HG02840 (cell line): ENCODE results near the gene ATP5MC2.
A peak's percentile ranks its signal among the peaks of the same experiment; 100 is the strongest.
"Not testable (repeated sequence)": the region's sequence is repeated elsewhere in the genome, so short reads cannot be mapped to it uniquely, and the experiment has no call there.

Experiments used
- ATAC-seq: cut with Tn5 transposase; IDR thresholded peaks from one replicate; pipeline ENCODE4 v1.9.1; 2021; ENCODE audit warnings: mild to moderate bottlenecking, moderate library complexity, moderate number of reproducible peaks; ENCODE audit not compliant: unreplicated experiment, low FRiP score

The ATP5MC2 gene

GRCh38 chr12:53657041-53657440, 18.8 kb downstream of the ATP5MC2 start:
- ATAC-seq: no peak

GRCh38 chr12:53653595-53653994, 22.3 kb downstream of the ATP5MC2 start:
- ATAC-seq: no peak

- no peak for ATAC-seq
Measured at GRCh38 chr12:53652366-53652765, 23.5 kb downstream of the ATP5MC2 start.

- no peak for ATAC-seq
Measured at GRCh38 chr12:53651737-53652136, 24.1 kb downstream of the ATP5MC2 start.

DNA sequence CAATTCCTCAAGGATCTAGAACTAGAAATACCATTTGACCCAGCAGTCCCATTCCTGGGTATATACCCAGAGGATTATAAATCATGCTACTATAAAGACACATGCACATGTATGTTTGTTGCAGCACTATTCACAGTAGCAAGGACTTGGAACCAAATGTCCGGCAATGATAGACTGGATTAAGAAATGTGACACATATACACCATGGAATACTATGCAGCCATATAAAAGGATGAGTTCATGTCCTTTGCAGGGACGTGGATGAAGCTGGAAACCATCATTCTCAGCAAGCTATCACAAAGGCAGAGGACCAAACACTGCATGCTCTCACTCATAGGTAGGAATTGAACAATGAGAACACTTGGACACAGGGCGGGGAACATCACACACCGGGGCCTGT, 29.6 kb downstream of the ATP5MC2 start:
- not testable (repeated sequence) for ATAC-seq

DNA sequence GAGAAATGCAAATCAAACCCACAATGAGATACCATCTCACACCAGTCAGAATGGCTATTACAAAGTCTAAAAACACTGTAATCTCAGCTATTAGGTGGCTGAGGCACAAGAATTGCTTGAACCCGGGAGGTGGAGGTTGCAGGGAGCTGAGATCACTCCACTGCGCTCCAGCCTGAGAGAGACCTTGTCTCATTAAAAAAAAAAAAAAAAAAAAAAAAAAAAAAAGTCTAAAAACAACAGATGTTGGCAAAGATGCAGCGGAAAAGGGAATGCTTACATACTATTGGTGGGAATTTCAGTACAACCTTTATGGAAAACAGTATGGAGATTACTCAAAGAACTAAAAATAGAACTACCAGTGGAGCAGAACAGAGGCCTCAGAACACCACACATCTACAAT, 30.7 kb downstream of the ATP5MC2 start:
- no peak for ATAC-seq

- ATAC-seq: no peak
Measured at GRCh38 chr12:53644133-53644532, 31.8 kb downstream of the ATP5MC2 start.

- ATAC-seq: no peak
Measured at GRCh38 chr12:53643232-53643979, 32.5 kb downstream of the ATP5MC2 start.

DNA sequence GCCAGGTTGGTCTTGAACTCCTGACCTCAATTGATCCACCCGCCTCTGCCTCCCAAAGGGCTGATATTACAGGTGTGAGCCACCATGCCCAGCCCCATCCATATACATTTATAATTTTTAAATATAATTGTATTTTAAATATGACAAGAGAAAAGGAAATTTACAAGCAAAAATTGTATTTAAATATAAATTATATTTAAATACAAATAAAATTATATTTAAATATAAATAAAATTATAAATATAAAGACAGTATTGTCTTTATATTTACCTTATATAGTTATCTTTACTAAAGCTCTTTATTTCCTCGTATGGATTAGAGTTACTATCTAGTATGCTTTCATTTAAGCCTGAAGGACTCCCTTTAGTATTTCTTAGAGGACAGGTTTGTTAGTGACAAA, 37.8 kb downstream of the ATP5MC2 start:
- no peak for ATAC-seq

- no peak for ATAC-seq
Measured at GRCh38 chr12:53636641-53637040, 39.2 kb downstream of the ATP5MC2 start.

- ATAC-seq: not testable (repeated sequence)
Measured at GRCh38 chr12:53635708-53636107, 40.2 kb downstream of the ATP5MC2 start.

GRCh38 chr12:53631721-53632120, 44.2 kb downstream of the ATP5MC2 start:
- ATAC-seq: no peak

DNA sequence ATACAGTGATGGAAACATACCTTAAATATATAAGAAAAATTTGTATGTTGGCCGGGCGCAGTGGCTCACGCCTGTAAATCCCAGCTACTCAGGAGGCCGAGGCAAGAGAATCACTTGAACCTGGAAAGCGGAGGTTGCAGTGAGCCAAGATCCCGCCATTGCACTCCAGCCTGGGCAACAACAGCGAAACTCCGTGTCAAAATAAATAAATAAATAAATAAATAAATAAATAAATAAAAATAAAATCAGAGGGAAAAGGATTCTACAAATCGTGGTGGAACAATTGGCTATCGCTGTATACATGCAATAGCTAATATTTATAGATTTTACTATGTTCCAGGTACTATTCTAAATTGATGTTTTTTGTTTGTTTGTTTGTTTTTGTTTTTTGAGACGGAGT, 48.0 kb downstream of the ATP5MC2 start:
- ATAC-seq: no peak

- ATAC-seq: no peak
Measured at GRCh38 chr12:53626702-53627169, 49.1 kb downstream of the ATP5MC2 start.

GRCh38 chr12:53625946-53626701, 49.8 kb downstream of the ATP5MC2 start, which contains the start of gene ATF7:
Gene ATF7 (minus strand): TSS chr12:53626382. CDS start chr12:53601000, 25,382 bp downstream.
- ATAC-seq: peak; percentile 95

DNA sequence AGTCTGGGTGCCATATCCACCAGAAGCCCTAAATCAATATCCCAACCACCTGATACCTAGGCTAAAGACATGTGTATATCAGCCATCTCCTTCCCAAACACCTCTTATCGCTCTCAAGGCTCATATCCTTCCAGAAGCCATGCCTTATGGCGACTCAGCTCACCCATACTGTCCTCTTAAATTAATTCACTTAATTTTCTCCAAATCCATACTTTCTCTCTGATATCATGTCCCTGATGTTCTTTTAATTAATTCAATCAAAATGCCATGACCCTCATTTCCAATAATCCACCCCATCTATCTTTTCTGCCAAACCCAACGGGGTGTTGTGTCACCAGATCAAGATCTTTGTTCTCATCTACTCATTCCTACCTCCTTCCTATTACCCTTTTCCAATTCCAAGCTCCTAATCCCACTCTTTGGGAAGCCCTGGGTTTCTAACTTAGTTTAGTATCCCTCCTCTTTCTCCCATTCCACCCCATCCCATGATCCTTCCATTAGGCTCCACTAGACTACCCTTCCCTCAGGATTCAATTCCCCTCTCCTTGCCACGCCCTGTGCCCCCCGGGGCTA, 50.4 kb downstream of the ATP5MC2 start:
- no peak for ATAC-seq

DNA sequence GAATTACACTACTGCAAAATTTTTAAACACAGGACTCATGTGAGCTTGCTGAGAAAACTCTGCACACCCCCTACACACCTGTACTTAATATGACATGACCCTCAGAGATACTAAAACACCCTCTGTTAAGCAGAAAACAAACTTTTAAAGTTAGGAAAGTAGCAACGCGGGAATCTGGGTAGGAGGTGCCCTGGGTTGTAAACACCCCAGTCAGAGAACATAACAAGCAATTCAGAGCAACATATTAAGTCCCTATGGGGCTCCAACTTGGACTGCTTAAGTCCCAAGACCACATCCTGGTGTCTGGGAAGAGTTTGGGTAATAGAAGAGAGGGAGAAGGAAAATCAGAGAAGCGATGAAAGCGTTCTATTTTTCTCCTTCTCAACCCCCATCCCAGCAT, 50.9 kb downstream of the ATP5MC2 start:
- no peak for ATAC-seq

- no peak for ATAC-seq
Measured at GRCh38 chr12:53624458-53624857, 51.4 kb downstream of the ATP5MC2 start.

DNA sequence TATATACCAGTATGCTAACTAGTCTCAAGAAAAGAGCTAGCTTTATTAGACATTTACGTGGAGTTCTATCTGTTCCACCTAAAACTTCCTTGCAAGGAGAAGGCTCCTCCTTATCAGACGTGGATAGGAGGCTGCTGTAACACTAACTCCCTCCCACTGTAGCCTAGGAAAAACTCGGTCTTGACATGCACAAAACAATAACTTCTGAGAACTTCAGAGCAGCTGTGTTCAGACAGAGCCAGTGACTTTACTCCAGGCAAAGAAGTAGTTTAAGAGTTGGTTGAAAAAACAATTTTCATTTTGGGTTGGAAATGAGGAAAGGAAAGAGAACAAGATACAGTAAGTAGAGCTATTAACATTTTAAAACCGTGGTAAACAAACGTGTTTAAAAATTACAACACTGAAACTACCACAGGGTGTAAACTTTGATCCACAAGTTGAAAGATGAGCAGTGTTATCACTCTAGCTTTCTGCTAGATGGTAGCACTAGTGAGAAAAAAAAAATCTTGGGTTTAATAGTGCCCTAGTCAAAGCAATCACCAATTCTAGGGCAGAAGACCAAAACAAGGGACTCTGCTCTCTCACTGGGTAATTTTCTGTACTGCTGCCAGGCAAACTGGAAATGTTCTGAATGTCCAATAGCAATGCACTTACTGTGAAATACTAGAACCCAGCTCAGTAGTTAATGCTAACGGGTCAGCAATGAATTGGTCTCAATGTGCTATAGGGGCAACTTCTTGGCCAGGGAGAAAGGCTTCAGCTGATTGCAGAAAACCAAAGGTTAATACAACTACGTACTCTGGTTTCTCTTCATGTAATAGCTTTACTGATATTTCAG, 52.1 kb downstream of the ATP5MC2 start:
- no peak for ATAC-seq

- ATAC-seq: no peak
Measured at GRCh38 chr12:53622724-53623123, 53.2 kb downstream of the ATP5MC2 start.
